ENCODE measurements around the gene KCNMB2. TPM values are rescaled to one million over a fixed set of nuclear protein-coding genes. Genes with fewer than 3 reads are reported as not detected.

Gene KCNMB2
- total RNA-seq, 4 donors from 2014 or later: not detected

- no peaks in the 10 kb centered on the region for H3K27me3 ChIP-seq
- no peaks in the 10 kb centered on the region for H3K36me3 ChIP-seq
- no peak overlapping the region for H3K4me3 ChIP-seq
- H3K4me1 ChIP-seq: no peaks in the 10 kb centered on the region
- TF ChIP-seq, protein P1, sequence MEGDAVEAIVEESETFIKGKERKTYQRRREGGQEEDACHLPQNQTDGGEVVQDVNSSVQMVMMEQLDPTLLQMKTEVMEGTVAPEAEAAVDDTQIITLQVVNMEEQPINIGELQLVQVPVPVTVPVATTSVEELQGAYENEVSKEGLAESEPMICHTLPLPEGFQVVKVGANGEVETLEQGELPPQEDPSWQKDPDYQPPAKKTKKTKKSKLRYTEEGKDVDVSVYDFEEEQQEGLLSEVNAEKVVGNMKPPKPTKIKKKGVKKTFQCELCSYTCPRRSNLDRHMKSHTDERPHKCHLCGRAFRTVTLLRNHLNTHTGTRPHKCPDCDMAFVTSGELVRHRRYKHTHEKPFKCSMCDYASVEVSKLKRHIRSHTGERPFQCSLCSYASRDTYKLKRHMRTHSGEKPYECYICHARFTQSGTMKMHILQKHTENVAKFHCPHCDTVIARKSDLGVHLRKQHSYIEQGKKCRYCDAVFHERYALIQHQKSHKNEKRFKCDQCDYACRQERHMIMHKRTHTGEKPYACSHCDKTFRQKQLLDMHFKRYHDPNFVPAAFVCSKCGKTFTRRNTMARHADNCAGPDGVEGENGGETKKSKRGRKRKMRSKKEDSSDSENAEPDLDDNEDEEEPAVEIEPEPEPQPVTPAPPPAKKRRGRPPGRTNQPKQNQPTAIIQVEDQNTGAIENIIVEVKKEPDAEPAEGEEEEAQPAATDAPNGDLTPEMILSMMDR (IDR thresholded peaks at IDR 0.05): no peak
- no peak for TF ChIP-seq POLR2A (IDR thresholded peaks at IDR 0.05)
- DNase-seq: no peak
- H3K9me3 ChIP-seq: no peaks in the 10 kb centered on the region
- H3K27ac ChIP-seq: no peak overlapping the region
Measured at GRCh38 chr3:178561239-178561638, 25.0 kb downstream of the KCNMB2 start.

DNA sequence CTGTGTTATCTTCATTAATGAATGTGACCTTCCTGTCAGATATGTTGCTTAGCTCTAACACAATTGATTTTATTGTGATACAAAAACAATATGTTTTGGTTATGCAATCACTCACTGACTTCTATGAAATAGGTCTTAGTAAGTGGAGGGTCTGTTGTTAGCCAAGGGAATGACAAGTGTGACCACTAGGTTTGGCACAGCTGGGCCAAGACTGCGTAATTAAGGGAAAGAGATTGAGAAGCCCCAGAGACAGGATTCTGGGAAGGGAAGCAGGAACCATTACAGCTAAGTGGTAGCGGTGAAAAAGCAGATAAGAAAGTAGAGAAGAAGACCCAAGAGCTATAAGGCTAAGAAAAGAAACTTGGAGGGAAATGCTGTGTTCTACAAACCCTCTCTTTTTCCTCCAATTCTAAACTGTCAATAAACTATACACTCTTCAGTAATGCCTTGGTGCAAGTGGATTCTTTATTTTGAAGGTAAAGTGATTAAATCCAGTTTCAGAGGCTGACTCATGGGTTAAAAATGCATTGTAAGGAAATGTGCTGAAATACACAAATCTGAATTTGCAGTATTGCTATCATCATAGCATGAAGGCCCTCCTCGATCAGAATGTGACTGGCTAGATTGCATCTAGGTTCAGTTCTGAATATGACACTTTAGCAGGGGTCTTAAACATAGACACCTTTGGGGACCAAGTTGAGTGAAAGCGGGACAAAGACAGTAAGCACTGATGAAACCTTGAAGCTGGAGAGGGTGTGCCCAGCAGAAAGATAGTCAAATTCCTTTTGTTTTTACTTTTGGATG, 26.1 kb downstream of the KCNMB2 start:
- Histone ChIP-seq H3K36me3 (no peaks in the 10 kb centered on the region), H3K4me3 (no peak overlapping the region), H3K4me1 (no peaks in the 10 kb centered on the region), H3K9me3 (no peaks in the 10 kb centered on the region), H3K27ac (no peak overlapping the region), H3K27me3 (no peaks in the 10 kb centered on the region)
- no peak for DNase-seq
- TF ChIP-seq, protein P1 (IDR thresholded peaks at IDR 0.05): no peak
- no peak for TF ChIP-seq POLR2A (IDR thresholded peaks at IDR 0.05)

GRCh38 chr3:178562947-178563232, 26.7 kb downstream of the KCNMB2 start:
- H3K9me3 ChIP-seq: no peaks in the 10 kb centered on the region
- no peak overlapping the region for H3K4me3 ChIP-seq
- H3K4me1 ChIP-seq: no peaks in the 10 kb centered on the region
- H3K36me3 ChIP-seq: no peaks in the 10 kb centered on the region
- DNase-seq: no peak
- TF ChIP-seq, protein P1 (IDR thresholded peaks at IDR 0.05): no peak
- TF ChIP-seq POLR2A (IDR thresholded peaks at IDR 0.05): no peak
- H3K27ac ChIP-seq: no peak overlapping the region
- no peaks in the 10 kb centered on the region for H3K27me3 ChIP-seq

GRCh38 chr3:178567611-178568010, 31.4 kb downstream of the KCNMB2 start:
- Histone ChIP-seq H3K4me3 (no peak overlapping the region), H3K27ac (no peak overlapping the region), H3K36me3 (no peaks in the 10 kb centered on the region), H3K9me3 (no peaks in the 10 kb centered on the region), H3K4me1 (no peaks in the 10 kb centered on the region), H3K27me3 (no peaks in the 10 kb centered on the region)
- no peak for DNase-seq
- TF ChIP-seq POLR2A (IDR thresholded peaks at IDR 0.05): no peak
- TF ChIP-seq, protein P1 (IDR thresholded peaks at IDR 0.05): no peak

DNA sequence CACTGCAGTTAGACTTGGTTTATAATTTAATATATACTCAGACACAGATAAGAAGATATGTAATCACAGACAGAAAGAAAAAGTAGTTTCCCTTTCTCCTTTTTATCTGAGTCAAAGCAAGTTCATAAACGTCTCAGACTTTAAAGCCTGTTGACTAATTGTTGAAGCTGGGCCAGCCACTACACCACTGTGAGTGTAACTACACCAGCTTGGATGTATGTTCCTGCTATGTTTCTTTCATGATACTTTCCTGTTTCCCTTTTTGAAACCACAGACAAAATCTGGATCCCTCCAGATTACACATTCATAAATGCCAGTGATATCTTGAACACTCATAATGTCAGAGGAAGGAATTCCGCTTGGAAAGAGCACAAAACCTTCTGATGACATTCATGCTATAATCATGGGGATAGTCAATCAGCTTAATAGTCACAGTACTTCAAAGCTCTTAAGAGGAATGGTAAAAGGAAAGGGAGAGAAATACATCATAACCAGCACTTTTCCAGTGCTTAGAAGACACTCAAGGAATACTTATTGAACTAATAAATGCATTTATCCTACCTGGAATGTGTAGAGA, 32.0 kb downstream of the KCNMB2 start:
- Histone ChIP-seq H3K9me3 (no peaks in the 10 kb centered on the region), H3K4me1 (no peaks in the 10 kb centered on the region)
- TF ChIP-seq POLR2A (IDR thresholded peaks at IDR 0.05): no peak
- TF ChIP-seq, protein P1 (IDR thresholded peaks at IDR 0.05): no peak

More for the DNA sequence above, 32.0 kb downstream of the KCNMB2 start:
- H3K27me3 ChIP-seq: no peaks in the 10 kb centered on the region
- no peak overlapping the region for H3K27ac ChIP-seq
- DNase-seq: no peak
- no peak overlapping the region for H3K4me3 ChIP-seq
- H3K36me3 ChIP-seq: no peaks in the 10 kb centered on the region
